Measurements from ENCODE around the gene SRRM3. TPM values are rescaled to one million over a fixed set of nuclear protein-coding genes. Genes with fewer than 3 reads are reported as not detected.

The SRRM3 gene
- total and polyA plus RNA-seq, 8 donors = 0.37 to 6.4 (median 5.3) TPM; not detected in 2

DNA sequence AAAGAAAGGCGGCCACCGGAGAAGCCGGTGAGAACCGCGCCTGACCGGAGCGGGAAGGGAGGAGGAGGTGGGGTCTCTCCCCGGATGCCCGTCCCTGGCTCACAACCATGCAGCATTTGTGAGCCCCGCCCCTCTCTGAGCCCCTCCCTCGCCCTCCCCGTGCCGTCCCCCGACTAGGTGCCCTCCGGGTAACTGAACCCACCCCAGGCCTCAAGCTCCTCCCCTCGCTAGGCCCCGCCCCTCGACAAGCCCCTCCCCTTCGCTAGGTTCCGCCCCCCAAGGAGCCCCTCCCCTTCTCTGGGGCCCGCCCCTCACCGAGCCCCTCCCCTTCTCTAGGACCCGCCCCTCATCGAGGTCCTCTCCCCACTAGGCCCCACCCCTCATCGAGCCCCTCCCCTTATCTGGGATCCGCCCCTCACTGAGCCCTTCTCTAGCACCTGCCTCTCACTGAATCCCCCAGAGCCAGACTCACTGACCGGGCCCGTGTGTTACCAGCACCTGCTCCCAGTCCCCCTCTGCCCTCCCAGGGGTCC, 58.5 kb downstream of the SRRM3 start:
- Histone ChIP-seq H3K36me3 (no peaks in the 10 kb centered on the region), H3K9me3 (no peaks in the 10 kb centered on the region), H3K4me3 (peak overlapping the region; percentile 30 to 46 (median 38)), H3K27ac (no peak overlapping the region), H3K27me3 (peaks cover 3 to 68% (median 34%) of the 10 kb centered on the region in 3 donors), H3K4me1 (peaks cover 5 to 13% (median 10%) of the 10 kb centered on the region in 4 donors)
- WGBS, 5 donors = 3 to 7% (median 6%) methylated on average over 22 to 28 of the region's 28 CpGs
- peak in 1 of 2 donors; percentile 66 for DNase-seq
- intact Hi-C loops (cut with DNase I; ENCODE audit: low total_unique reads) = no loop called here
- TF ChIP-seq EP300 (IDR thresholded peaks at IDR 0.05) = no peak

DNA sequence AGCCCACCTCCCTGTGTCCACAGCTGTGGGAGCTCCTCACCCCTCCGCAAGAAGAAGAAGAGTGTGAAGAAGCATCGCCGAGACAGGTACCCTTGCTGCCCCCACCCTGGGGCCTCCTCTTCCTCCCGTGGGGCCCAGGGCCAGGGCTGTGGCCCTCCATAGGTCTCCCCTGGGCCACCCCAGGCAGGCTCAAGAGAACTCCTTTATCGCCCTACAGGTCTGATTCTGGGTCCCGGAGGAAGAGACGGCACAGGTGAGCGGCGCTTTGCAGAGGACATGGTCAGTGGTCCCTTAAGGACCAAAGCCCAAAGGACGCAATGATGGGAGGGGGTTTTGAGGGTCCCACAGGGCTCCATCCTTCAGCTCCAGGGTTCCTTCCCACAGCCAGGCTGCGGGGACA, 59.6 kb downstream of the SRRM3 start:
- WGBS, 5 donors = 89 to 92% (median 91%) methylated on average over 10 to 11 of the region's 11 CpGs
- Histone ChIP-seq H3K27ac (no peak overlapping the region), H3K4me1 (peaks cover 5 to 13% (median 10%) of the 10 kb centered on the region in 4 donors), H3K27me3 (peaks cover 3 to 70% (median 34%) of the 10 kb centered on the region in 3 donors), H3K9me3 (no peaks in the 10 kb centered on the region), H3K4me3 (no peak overlapping the region), H3K36me3 (no peaks in the 10 kb centered on the region)
- no peak for DNase-seq
- TF ChIP-seq EP300 (IDR thresholded peaks at IDR 0.05) (no peak), POLR2A (IDR thresholded peaks at IDR 0.05) (no peak), POLR2AphosphoS5 (IDR thresholded peaks at IDR 0.05) (no peak)
- TF ChIP-seq, protein P1, sequence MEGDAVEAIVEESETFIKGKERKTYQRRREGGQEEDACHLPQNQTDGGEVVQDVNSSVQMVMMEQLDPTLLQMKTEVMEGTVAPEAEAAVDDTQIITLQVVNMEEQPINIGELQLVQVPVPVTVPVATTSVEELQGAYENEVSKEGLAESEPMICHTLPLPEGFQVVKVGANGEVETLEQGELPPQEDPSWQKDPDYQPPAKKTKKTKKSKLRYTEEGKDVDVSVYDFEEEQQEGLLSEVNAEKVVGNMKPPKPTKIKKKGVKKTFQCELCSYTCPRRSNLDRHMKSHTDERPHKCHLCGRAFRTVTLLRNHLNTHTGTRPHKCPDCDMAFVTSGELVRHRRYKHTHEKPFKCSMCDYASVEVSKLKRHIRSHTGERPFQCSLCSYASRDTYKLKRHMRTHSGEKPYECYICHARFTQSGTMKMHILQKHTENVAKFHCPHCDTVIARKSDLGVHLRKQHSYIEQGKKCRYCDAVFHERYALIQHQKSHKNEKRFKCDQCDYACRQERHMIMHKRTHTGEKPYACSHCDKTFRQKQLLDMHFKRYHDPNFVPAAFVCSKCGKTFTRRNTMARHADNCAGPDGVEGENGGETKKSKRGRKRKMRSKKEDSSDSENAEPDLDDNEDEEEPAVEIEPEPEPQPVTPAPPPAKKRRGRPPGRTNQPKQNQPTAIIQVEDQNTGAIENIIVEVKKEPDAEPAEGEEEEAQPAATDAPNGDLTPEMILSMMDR (IDR thresholded peaks at IDR 0.05) = no peak
- intact Hi-C loops (cut with DNase I; ENCODE audit: low total_unique reads) = no loop called here

DNA sequence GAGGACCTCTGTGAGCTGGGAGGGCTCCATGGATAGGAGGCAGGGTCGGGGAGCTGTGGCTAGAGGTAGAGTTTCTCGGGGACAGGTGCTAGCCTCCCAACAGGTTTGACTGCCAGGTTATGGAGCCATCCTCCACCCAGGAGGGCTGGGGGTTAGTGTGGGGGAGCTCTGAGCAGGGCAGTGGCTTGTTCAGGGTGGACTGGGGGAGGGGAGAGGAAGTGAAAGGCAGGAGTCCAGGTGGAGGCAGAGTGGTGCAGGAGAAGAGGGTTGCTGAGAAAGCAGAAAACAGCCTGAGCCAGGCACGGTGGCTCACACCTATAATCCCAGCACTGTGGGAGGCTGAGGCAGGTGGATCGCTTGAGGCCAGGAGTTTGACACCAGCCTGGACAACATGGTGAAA, 60.2 kb downstream of the SRRM3 start:
- TF ChIP-seq POLR2A (IDR thresholded peaks at IDR 0.05) = no peak
- TF ChIP-seq POLR2AphosphoS5 (IDR thresholded peaks at IDR 0.05) = no peak
- TF ChIP-seq, protein P1 (IDR thresholded peaks at IDR 0.05) = no peak
- TF ChIP-seq EP300 (IDR thresholded peaks at IDR 0.05) = no peak
- Histone ChIP-seq H3K36me3 (no peaks in the 10 kb centered on the region), H3K27ac (no peak overlapping the region), H3K9me3 (no peaks in the 10 kb centered on the region), H3K4me3 (no peak overlapping the region), H3K4me1 (peaks cover 8 to 16% (median 13%) of the 10 kb centered on the region in 4 donors), H3K27me3 (peaks cover 4 to 75% (median 38%) of the 10 kb centered on the region in 3 donors)
- intact Hi-C loops (cut with DNase I; ENCODE audit: low total_unique reads) = no loop called here
- no peak for DNase-seq
- WGBS, 5 donors = 51 to 72% (median 60%) methylated on average over 4 of the region's 4 CpGs

DNA sequence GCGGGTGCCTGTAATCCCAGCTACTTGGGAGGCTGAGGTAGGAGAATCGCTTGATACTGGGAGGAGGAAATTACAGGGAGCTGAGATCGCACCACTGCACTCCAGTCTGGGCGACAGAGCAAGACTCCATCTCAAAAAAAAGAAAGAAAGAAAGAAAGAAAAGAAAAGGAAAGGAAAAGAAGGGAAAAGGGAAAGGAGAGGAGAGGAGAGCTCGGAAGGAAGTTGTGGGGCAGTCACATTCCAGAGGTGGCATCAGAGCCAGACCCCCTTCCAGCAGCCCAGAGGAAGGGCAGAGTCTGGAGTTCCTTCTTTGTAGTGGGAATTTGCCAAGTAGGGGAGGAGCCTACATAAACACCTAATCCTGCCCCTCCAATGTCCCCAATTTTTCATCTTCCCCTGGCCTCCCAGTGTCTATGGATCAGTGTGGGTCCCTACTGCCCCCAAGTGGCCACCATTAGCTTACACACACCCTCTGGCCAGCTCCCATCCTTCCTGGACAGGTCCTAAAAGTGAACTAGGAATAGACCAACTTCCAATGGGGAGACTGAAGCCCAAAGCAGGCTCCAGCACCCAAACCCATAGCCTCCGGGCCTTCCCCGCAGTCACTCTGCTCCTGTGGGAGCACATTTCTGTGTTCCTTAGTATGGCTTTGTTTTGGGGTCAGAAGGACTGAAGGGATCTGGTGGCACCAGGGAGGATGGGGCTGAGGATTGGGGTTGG, 61.1 kb downstream of the SRRM3 start:
- intact Hi-C loops (cut with DNase I; ENCODE audit: low total_unique reads) = no loop called here
- no peaks in the 10 kb centered on the region for H3K36me3 ChIP-seq
- TF ChIP-seq, protein P1 (IDR thresholded peaks at IDR 0.05) = peak in 5 of 7 experiments; percentile 50 to 69 (median 60)
- no peak for TF ChIP-seq POLR2AphosphoS5 (IDR thresholded peaks at IDR 0.05)
- H3K4me3 ChIP-seq = no peak overlapping the region
- 65 to 75% (median 71%) methylated on average over 7 of the region's 7 CpGs for WGBS, 5 donors
- H3K27me3 ChIP-seq = peaks cover 11 to 81% (median 45%) of the 10 kb centered on the region in 3 donors
- H3K4me1 ChIP-seq = peaks cover 15 to 25% (median 22%) of the 10 kb centered on the region in 4 donors
- H3K9me3 ChIP-seq = no peaks in the 10 kb centered on the region
- H3K27ac ChIP-seq = no peak overlapping the region
- peak; percentile 72 to 86 for DNase-seq

DNA sequence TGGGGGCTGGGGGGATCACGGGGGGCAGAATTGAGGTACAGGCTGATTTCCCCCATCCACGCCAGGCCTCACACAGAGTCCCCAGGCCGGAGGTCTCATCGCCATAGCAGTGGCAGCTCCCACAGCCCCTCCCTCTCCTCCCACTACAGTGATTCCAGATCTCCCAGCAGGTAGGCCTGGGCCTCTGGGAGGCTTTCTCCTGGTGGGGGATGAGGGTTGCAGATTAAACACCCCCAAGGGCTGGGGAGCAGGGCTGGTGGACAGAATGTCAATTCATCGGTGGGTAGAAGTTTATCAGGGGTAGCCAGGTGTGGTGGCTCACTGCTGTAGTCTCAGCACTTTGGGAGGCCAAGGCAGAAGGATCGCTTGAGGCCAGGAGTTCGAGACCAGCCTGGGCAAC, 63.6 kb downstream of the SRRM3 start:
- intact Hi-C loops (cut with DNase I; ENCODE audit: low total_unique reads) = no loop called here

More for the DNA sequence above, 63.6 kb downstream of the SRRM3 start:
- H3K9me3 ChIP-seq = no peaks in the 10 kb centered on the region
- peaks cover 8 to 78% (median 46%) of the 10 kb centered on the region in 3 donors for H3K27me3 ChIP-seq
- H3K4me1 ChIP-seq = peaks cover 12 to 23% (median 21%) of the 10 kb centered on the region in 4 donors
- DNase-seq = no peak
- TF ChIP-seq, protein P1 (IDR thresholded peaks at IDR 0.05) = no peak
- no peak overlapping the region for H3K27ac ChIP-seq
- no peaks in the 10 kb centered on the region for H3K36me3 ChIP-seq
- 89 to 95% (median 90%) methylated on average over 7 of the region's 7 CpGs for WGBS, 5 donors
- H3K4me3 ChIP-seq = no peak overlapping the region

Data from stomach (tissue), 9 donors.